Stimulated activated CD4-positive, alpha-beta T cell treated with anti-CD3 and anti-CD28 coated beads, Interleukin-1b, Interleukin-23, amount 100 ng/mL, for 24 hours (primary cell): ENCODE measurements around the gene ZNF670.
"Not testable (repeated sequence)": the region's sequence is repeated elsewhere in the genome, so short reads cannot be mapped to it uniquely, and the experiment has no call there.

Source experiments
- DNase-seq, 4 experiments: peaks; one replicate each; pipeline ENCODE4 v3.0.0-alpha.2; 2020; ENCODE audit warnings: low read depth in 4 of 4, low spot score in 1 of 4

The ZNF670 gene

DNA sequence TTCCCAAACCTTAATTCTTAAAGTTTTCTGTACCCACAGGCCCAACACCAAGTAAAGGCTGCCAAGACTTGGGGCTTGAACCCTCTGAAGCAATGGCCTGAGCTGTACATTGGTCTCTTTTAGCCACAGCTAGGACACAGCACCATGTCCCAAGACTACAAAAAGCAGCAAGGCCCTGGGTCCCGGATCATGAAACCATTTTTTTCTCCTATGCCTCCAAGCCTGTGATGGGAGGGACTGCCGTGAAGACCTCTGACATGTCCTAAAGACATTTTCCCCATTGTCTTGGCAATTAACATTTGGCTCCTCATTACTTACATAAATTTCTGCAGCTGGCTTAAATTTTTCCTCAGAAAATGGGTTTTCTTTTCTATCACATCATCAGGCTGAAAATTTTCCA, 30.9 kb downstream of the ZNF670 start:
- no peak for DNase-seq

DNA sequence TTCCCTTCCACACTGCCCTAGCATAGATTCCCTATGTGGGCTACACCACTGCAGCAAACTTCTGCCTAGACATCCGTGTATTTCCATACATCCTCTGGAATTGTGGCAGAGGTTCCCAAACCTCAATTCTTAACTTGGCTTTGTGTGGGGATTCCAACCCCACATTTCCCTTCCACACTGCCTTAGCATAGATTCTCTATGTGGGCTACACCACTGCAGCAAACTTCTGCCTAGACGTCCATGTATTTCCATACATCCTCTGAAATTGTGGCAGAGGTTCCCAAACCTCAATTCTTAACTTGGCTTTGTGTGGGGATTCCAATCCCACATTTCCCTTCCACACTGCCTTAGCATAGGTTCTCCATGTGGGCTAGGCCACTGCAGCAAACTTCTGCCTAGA, 31.4 kb downstream of the ZNF670 start:
- no peak for DNase-seq

DNA sequence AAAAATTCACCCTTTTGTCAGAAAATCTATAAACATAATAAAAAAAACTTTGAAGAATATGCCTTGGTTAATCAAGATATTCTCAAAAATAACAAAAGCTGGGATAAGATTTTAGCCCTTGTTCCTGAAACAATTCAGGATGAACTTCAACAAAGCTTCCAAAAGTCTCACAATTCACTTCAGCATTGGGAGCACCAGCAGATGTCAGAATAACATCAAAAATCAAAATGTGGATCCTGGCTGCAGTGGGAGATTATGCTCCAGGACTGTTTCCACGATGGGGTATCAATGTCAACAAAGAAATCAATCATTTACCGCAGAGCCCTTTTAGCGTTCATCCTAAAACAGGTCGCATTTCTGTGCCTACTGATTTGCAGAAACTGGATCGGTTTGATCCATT, 35.2 kb downstream of the ZNF670 start:
- no peak for DNase-seq

DNA sequence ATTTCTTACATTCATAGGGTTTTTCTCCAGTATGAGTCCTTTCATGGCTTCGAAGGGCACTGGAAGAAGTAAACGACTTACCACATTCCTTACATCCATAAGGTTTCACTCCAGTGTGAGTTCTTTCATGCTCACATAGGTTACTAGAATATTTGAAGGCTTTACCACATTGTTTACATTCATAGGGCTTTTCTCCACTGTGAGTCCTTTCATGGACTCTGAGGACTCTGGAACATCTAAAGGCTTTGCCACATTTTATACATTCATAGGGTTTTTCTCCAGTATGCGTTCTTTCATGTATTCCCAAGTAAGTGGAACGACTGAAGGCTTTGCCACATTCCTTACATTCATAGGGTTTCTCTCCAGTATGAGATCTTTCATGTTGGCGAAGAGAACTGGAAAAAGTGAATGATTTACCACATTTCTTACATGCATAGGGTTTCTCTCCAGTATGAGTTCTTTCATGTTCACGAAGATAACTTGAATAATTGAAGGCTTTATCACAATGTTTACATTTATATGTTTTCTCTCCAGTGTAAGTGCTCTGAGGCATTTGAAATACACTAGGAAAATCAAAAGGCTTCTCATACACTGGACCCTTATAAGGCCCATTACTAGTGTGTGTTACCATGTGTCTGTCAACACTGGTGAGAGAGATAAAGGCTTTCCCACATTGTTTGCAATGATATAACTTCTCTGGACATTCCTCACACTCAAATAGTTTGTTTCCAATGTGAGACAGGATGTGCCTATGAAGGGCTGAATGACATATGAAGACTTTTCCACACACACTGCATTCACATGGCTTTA, 40.9 kb downstream of the ZNF670 start:
- DNase-seq, result no peak

DNA sequence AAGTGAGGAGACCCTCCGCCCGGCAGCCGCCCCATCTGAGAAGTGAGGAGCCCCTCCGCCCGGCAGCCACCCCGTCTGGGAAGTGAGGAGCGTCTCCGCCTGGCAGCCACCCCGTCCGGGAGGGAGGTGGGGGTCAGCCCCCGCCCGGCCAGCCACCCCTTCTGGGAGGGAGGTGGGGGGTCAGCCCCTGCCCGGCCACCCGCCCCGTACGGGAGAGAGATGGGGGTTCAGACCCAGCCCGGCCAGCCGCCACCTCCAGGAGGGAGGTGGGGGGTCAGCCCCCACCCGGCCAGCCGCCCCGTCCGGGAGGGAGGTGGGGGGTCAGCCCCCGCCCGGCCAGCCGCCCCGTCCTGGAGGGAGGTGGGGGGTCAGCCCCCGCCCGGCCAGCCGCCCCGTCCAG, 46.3 kb downstream of the ZNF670 start:
- not testable (repeated sequence) for DNase-seq
